SK-N-SH (cell line): ENCODE data around the gene PRRC2B. TPM values are rescaled to one million over a fixed set of nuclear protein-coding genes. Genes with fewer than 3 reads are reported as not detected.

Source experiments
- CTCF ChIA-PET: fragments of 300-600, 350-600 bp; formaldehyde crosslinking; extraction: SDS; loops from one replicate; lab custom pipeline; 2021; lab: Yijun Ruan, JAX
- POLR2A ChIA-PET: fragments of 350-600 bp; sonication (Branson Sonifier 250); formaldehyde crosslinking; extraction: SDS; loops from one replicate; lab custom pipeline; 2020; ENCODE audit warnings: antibody characterized with exemption, inconsistent platforms; lab: Yijun Ruan, JAX
- DNase-seq: peaks from one replicate; pipeline ENCODE4 v3.0.0; 2012
- H2AFZ ChIP-seq: fragments of 200-600 bp; sonication (generic); 2 replicates; pipeline ENCODE4 v1.8.1; 2016; ENCODE audit warnings: antibody characterized with exemption, mild to moderate bottlenecking, low read depth
- H3F3A ChIP-seq: fragments of 200-600 bp; sonication (generic); replicated peaks from 2 replicates; pipeline ENCODE3; 2016; ENCODE audit warnings: antibody characterized with exemption, mild to moderate bottlenecking; ENCODE audit not compliant: insufficient read depth
- H3K27ac ChIP-seq, 2 experiments: fragments of 200-500 bp in 1 of 2; fragments of 200-600 bp in 1 of 2; sonication (Bioruptor generic) in 1 of 2; sonication (generic), shearing (Covaris generic) in 1 of 2; 2 replicates each; pipeline versions ENCODE4 v1.5.1 to v1.6.1; 2014 to 2016; ENCODE audit warnings: low read depth in 2 of 2, inconsistent platforms in 1 of 2, low read length in 1 of 2, mild to moderate bottlenecking in 1 of 2, mixed read lengths in 1 of 2
- H3K27me3 ChIP-seq: fragments of 200-600 bp; sonication (generic), shearing (Covaris generic); 2 replicates; pipeline ENCODE4 v1.6.1; 2016; ENCODE audit warnings: mixed run types; ENCODE audit not compliant: insufficient read depth
- H3K36me3 ChIP-seq, 2 experiments: fragments of 200-500 bp in 1 of 2; fragments of 200-600 bp in 1 of 2; sonication (Bioruptor generic) in 1 of 2; sonication (generic) in 1 of 2; replicated peaks in 1 of 2; 2 replicates each; pipeline versions ENCODE3 to v1.5.1; 2014 to 2016; ENCODE audit warnings: low read length in 1 of 2, mild to moderate bottlenecking in 1 of 2; ENCODE audit not compliant: insufficient read depth in 2 of 2, control insufficient read depth in 1 of 2
- H3K4me1 ChIP-seq, 2 experiments: fragments of 200-500 bp in 1 of 2; fragments of 200-600 bp in 1 of 2; sonication (Bioruptor generic) in 1 of 2; sonication (generic), shearing (Covaris generic) in 1 of 2; 2 replicates each; pipeline versions ENCODE4 v1.5.1 to v1.6.1; 2014 to 2016; ENCODE audit warnings: low read depth in 1 of 2, low read length in 1 of 2, mixed run types in 1 of 2; ENCODE audit not compliant: insufficient read depth in 2 of 2, control insufficient read depth in 1 of 2
- H3K4me2 ChIP-seq: fragments of 200-600 bp; sonication (generic), shearing (Covaris generic); 2 replicates; pipeline ENCODE4 v1.6.1; 2017; ENCODE audit warnings: mixed run types
- H3K4me3 ChIP-seq, 2 experiments: fragments of 200-500 bp in 1 of 2; fragments of 200-600 bp in 1 of 2; sonication (Bioruptor generic) in 1 of 2; sonication (generic), shearing (Covaris generic) in 1 of 2; 2 replicates each; pipeline versions ENCODE4 v1.5.1 to v1.8.1; 2014 to 2016; ENCODE audit warnings: low read depth in 2 of 2, inconsistent platforms in 1 of 2, low read length in 1 of 2, mild to moderate bottlenecking in 1 of 2, mixed read lengths in 1 of 2, moderate library complexity in 1 of 2
- H3K79me2 ChIP-seq: fragments of 200-600 bp; sonication (generic); 2 replicates; pipeline ENCODE4 v1.8.1; 2017; ENCODE audit warnings: mild to moderate bottlenecking; ENCODE audit not compliant: insufficient read depth
- H3K9ac ChIP-seq: fragments of 200-600 bp; sonication (generic); 2 replicates; pipeline ENCODE4 v1.6.1; 2017; ENCODE audit warnings: mixed run types
- H3K9me2 ChIP-seq: fragments of 200-600 bp; sonication (generic); 2 replicates; pipeline ENCODE4 v1.6.1; 2017; ENCODE audit warnings: mixed run types
- H3K9me3 ChIP-seq: fragments of 200-600 bp; sonication (generic); 2 replicates; pipeline ENCODE4 v1.6.1; 2017; ENCODE audit warnings: mixed run types, mild to moderate bottlenecking, moderate library complexity
- H4K20me1 ChIP-seq: fragments of 200-600 bp; sonication (generic); 2 replicates; pipeline ENCODE4 v1.6.1; 2017; ENCODE audit warnings: mild to moderate bottlenecking, mixed run types; ENCODE audit not compliant: insufficient read depth
- ELF1 ChIP-seq: IDR thresholded peaks from 2 replicates; pipeline ENCODE4 v1.4.0; 2012
- EZH2phosphoT487 ChIP-seq: fragments of 200-600 bp; sonication (generic); IDR thresholded peaks from 2 replicates; pipeline ENCODE4 v1.6.1; 2017; ENCODE audit warnings: low read depth, mixed run types, mild to moderate bottlenecking, antibody characterized with exemption, moderate library complexity, borderline replicate concordance
- FOSL2 ChIP-seq: IDR thresholded peaks from 2 replicates; pipeline ENCODE4 v1.4.0; 2012; ENCODE audit warnings: low read depth, mild to moderate bottlenecking, moderate library complexity, borderline replicate concordance
- FOXJ3 ChIP-seq: sonication (generic); formaldehyde crosslinking; IDR thresholded peaks from 2 replicates; pipeline ENCODE4 v1.5.1; 2020; ENCODE audit warnings: mild to moderate bottlenecking, missing genetic modification reagents
- GABPA ChIP-seq: IDR thresholded peaks from 2 replicates; pipeline ENCODE4 v1.4.0; 2012; ENCODE audit warnings: low read depth, mild to moderate bottlenecking
- GATA2 ChIP-seq: sonication (generic); formaldehyde crosslinking; IDR thresholded peaks from 2 replicates; pipeline ENCODE4 v1.5.0; 2020; ENCODE audit warnings: mild to moderate bottlenecking, missing genetic modification reagents
- MAX ChIP-seq: IDR thresholded peaks from 2 replicates; pipeline ENCODE4 v1.4.0; 2012; ENCODE audit warnings: low read depth
- MEF2A ChIP-seq: IDR thresholded peaks from 2 replicates; pipeline ENCODE4 v1.4.0; 2012; ENCODE audit warnings: low read depth, borderline replicate concordance
- NRF1 ChIP-seq: IDR thresholded peaks from 2 replicates; pipeline ENCODE4 v1.6.1; 2012; ENCODE audit warnings: low read depth, mild to moderate bottlenecking, low read length
- PBX3 ChIP-seq: IDR thresholded peaks from 2 replicates; pipeline ENCODE4; 2012
- RFX5 ChIP-seq: IDR thresholded peaks from 2 replicates; pipeline ENCODE4 v1.6.1; 2012; ENCODE audit warnings: mild to moderate bottlenecking, improper control_type of control experiment, low read length
- SIN3A ChIP-seq: IDR thresholded peaks from 2 replicates; pipeline ENCODE4 v1.6.1; 2012; ENCODE audit warnings: low read depth, mild to moderate bottlenecking, low read length, moderate library complexity, borderline replicate concordance
- TAF1 ChIP-seq: IDR thresholded peaks from 2 replicates; pipeline ENCODE4 v1.6.1; 2012; ENCODE audit warnings: low read depth, mild to moderate bottlenecking, low read length, moderate library complexity, borderline replicate concordance
- TCF12 ChIP-seq: IDR thresholded peaks from 2 replicates; pipeline ENCODE4 v1.4.0; 2012
- TEAD4 ChIP-seq: IDR thresholded peaks from 2 replicates; pipeline ENCODE4 v1.4.0; 2012; ENCODE audit warnings: mild to moderate bottlenecking, borderline replicate concordance; ENCODE audit not compliant: insufficient read depth
- USF2 ChIP-seq: fragments of 150-350 bp; IDR thresholded peaks from 2 replicates; pipeline ENCODE4 v1.6.1; 2017; ENCODE audit warnings: antibody characterized with exemption, low read length, low read depth, borderline replicate concordance
- YY1 ChIP-seq: IDR thresholded peaks from 2 replicates; pipeline ENCODE4 v1.4.0; 2012; ENCODE audit warnings: low read depth, mild to moderate bottlenecking
- ZBTB33 ChIP-seq: IDR thresholded peaks from 2 replicates; pipeline ENCODE4 v1.4.0; 2012; ENCODE audit warnings: low read depth, borderline replicate concordance
- WGBS: methylation state at CpG from one replicate; pipeline ENCODE4 v1.1.6; 2017; ENCODE audit warnings: low lambda C conversion rate; 5-methylcytosine and 5-hydroxymethylcytosine counted together
- polyA plus RNA-seq, 3 experiments: library from polyadenylated mRNA; depleted of rRNA; stranded (reverse); fragments of >200 nt; gene quantifications; 2 replicates each; pipeline ENCODE4 v1.2.3, GENCODE V29; 2012

Gene PRRC2B
- polyA plus RNA-seq, 1 of the 3 experiments (the other 2 are of a cell fraction): 26.3 TPM

- H3K4me3 ChIP-seq: no peak overlapping the region
- ChIA-PET CTCF (interaction anchor here (1.3 kb wide), 2 partner anchors 44 to 98 kb away, joined by 3 read pairs; no protein-coding TSS in a partner anchor), POLR2A (no interaction called here)
- H3K79me2 ChIP-seq: peaks cover 94% of the 10 kb centered on the region
- H3K9me2 ChIP-seq: no peaks in the 10 kb centered on the region
- H3K9me3 ChIP-seq: no peaks in the 10 kb centered on the region
- H2AFZ ChIP-seq: no peak overlapping the region
- peaks cover 28% of the 10 kb centered on the region for H3F3A ChIP-seq
- H3K27me3 ChIP-seq: no peaks in the 10 kb centered on the region
- TF ChIP-seq ZBTB33: no peak
- TF ChIP-seq USF2: no peak
- TF ChIP-seq GABPA: no peak
- TF ChIP-seq PBX3: no peak
- no peak for TF ChIP-seq MAX
- TF ChIP-seq TEAD4: no peak
- no peak for TF ChIP-seq TCF12
- TF ChIP-seq NRF1: no peak
- TF ChIP-seq FOXJ3: no peak
- TF ChIP-seq YY1: no peak
- TF ChIP-seq ELF1: no peak
- TF ChIP-seq SIN3A: no peak
- no peak for TF ChIP-seq EZH2phosphoT487
- TF ChIP-seq GATA2 (CRISPR knock-in tag): no peak
- no peak for TF ChIP-seq TAF1
- no peak for TF ChIP-seq MEF2A
- TF ChIP-seq FOSL2: no peak
- no peak for TF ChIP-seq RFX5
- DNase-seq: no peak
- no peak overlapping the region for H3K27ac ChIP-seq
- peaks cover 7 to 17% of the 10 kb centered on the region in 2 experiments; a peak in 2 of 4 replicates for H3K4me1 ChIP-seq
- peaks cover 78% of the 10 kb centered on the region for H4K20me1 ChIP-seq
- no peak overlapping the region for H3K4me2 ChIP-seq
- H3K9ac ChIP-seq: no peak overlapping the region
- peaks cover 44 to 70% of the 10 kb centered on the region in 2 experiments for H3K36me3 ChIP-seq
- 93% methylated on average over 7 of the region's 7 CpGs for WGBS
Observed at GRCh38 chr9:131434673-131435072, 40.8 kb downstream of the PRRC2B start.
